DND-41 (cell line): ENCODE measurements around the gene NR6A1.

ENCODE experiments used
- ATAC-seq: fragments of 200-7000 bp; cut with Tn5 transposase; 3 replicates; pipeline ENCODE4 v1.9.1; 2021; ENCODE audit warnings: low read depth; ENCODE audit not compliant: insufficient read depth
- DNase-seq: peaks from one replicate; pipeline ENCODE4 v3.0.0-alpha.2; 2020
- H2AFZ ChIP-seq: 2 replicates; pipeline ENCODE4 v1.6.0; 2012; ENCODE audit warnings: low read depth, low read length
- H3K27ac ChIP-seq: 2 replicates; pipeline ENCODE4 v1.5.1; 2012; ENCODE audit warnings: low read length, inconsistent platforms
- H3K27me3 ChIP-seq: fragments of 200-600 bp; sonication (generic); 2 replicates; pipeline ENCODE4 v1.6.0; 2012; ENCODE audit warnings: low read length, mild to moderate bottlenecking, inconsistent platforms; ENCODE audit not compliant: insufficient read depth, poor library complexity
- H3K36me3 ChIP-seq: 2 replicates; pipeline ENCODE4 v1.5.1; 2012; ENCODE audit warnings: low read length, inconsistent platforms; ENCODE audit not compliant: insufficient read depth
- H3K4me1 ChIP-seq: 2 replicates; pipeline ENCODE4 v1.5.1; 2012; ENCODE audit warnings: mild to moderate bottlenecking, low read length; ENCODE audit not compliant: insufficient read depth
- H3K4me2 ChIP-seq: 2 replicates; pipeline ENCODE4 v1.6.0; 2012; ENCODE audit warnings: mild to moderate bottlenecking, moderate library complexity, low read length, inconsistent platforms; ENCODE audit not compliant: insufficient read depth
- H3K4me3 ChIP-seq, 2 experiments: fragments of 200-600 bp in 1 of 2; shearing (Covaris generic) in 1 of 2; 2 replicates each; pipeline ENCODE4 v1.5.1; 2012 to 2016; ENCODE audit warnings: inconsistent platforms in 2 of 2, low read length in 2 of 2, mild to moderate bottlenecking in 2 of 2, low read depth in 1 of 2, moderate library complexity in 1 of 2
- H3K79me2 ChIP-seq: 2 replicates; pipeline ENCODE4 v1.6.0; 2012; ENCODE audit warnings: low read length, inconsistent platforms; ENCODE audit not compliant: insufficient read depth
- H3K9ac ChIP-seq: 2 replicates; pipeline ENCODE4 v1.6.0; 2012; ENCODE audit warnings: low read depth, mild to moderate bottlenecking, inconsistent platforms, low read length, moderate library complexity
- H3K9me3 ChIP-seq: 2 replicates; pipeline ENCODE4 v1.5.1; 2012; ENCODE audit warnings: low read length, moderate library complexity, mild to moderate bottlenecking, inconsistent platforms; ENCODE audit not compliant: insufficient read depth, severe bottlenecking
- H4K20me1 ChIP-seq: 2 replicates; pipeline ENCODE4 v1.6.0; 2012; ENCODE audit warnings: low read length; ENCODE audit not compliant: insufficient read depth
- EZH2 ChIP-seq: IDR thresholded peaks from 3 replicates; pipeline ENCODE4 v1.6.1; 2012; ENCODE audit warnings: borderline replicate concordance, low read depth, mild to moderate bottlenecking, moderate library complexity, low read length, inconsistent platforms; ENCODE audit not compliant: severe bottlenecking
- TF ChIP-seq, protein P1 (sequence below): IDR thresholded peaks from 2 replicates; pipeline ENCODE4 v1.5.1; 2012; ENCODE audit warnings: borderline replicate concordance, low read length, moderate library complexity, mild to moderate bottlenecking; ENCODE audit not compliant: poor library complexity, severe bottlenecking; ENCODE audit errors: extremely low read depth

NR6A1 gene

GRCh38 chr9:124708633-124709291, 62.3 kb downstream of the NR6A1 start:
- no peak for ATAC-seq
- TF ChIP-seq EZH2: no peak
- TF ChIP-seq, protein P1, sequence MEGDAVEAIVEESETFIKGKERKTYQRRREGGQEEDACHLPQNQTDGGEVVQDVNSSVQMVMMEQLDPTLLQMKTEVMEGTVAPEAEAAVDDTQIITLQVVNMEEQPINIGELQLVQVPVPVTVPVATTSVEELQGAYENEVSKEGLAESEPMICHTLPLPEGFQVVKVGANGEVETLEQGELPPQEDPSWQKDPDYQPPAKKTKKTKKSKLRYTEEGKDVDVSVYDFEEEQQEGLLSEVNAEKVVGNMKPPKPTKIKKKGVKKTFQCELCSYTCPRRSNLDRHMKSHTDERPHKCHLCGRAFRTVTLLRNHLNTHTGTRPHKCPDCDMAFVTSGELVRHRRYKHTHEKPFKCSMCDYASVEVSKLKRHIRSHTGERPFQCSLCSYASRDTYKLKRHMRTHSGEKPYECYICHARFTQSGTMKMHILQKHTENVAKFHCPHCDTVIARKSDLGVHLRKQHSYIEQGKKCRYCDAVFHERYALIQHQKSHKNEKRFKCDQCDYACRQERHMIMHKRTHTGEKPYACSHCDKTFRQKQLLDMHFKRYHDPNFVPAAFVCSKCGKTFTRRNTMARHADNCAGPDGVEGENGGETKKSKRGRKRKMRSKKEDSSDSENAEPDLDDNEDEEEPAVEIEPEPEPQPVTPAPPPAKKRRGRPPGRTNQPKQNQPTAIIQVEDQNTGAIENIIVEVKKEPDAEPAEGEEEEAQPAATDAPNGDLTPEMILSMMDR: no peak
- no peaks in the 10 kb centered on the region for H3K27me3 ChIP-seq
- no peak overlapping the region for H3K4me2 ChIP-seq
- H3K79me2 ChIP-seq: no peaks in the 10 kb centered on the region
- H3K4me3 ChIP-seq: no peak overlapping the region
- peaks cover 4% of the 10 kb centered on the region; the same call in 1 of the 2 replicates for H4K20me1 ChIP-seq
- no peaks in the 10 kb centered on the region for H3K9me3 ChIP-seq
- H3K27ac ChIP-seq: no peak overlapping the region
- no peaks in the 10 kb centered on the region for H3K36me3 ChIP-seq
- H3K4me1 ChIP-seq: peaks cover 7% of the 10 kb centered on the region; the same call in 1 of the 2 replicates
- H2AFZ ChIP-seq: no peak overlapping the region
- no peak overlapping the region for H3K9ac ChIP-seq
- DNase-seq: no peak

- Histone ChIP-seq H3K9me3 (no peaks in the 10 kb centered on the region), H3K27ac (no peak overlapping the region), H4K20me1 (peaks cover 4% of the 10 kb centered on the region; the same call in 1 of the 2 replicates), H3K4me2 (no peak overlapping the region), H3K27me3 (no peaks in the 10 kb centered on the region), H3K9ac (no peak overlapping the region), H3K4me3 (no peak overlapping the region), H3K79me2 (no peaks in the 10 kb centered on the region), H3K4me1 (peaks cover 7% of the 10 kb centered on the region; the same call in 1 of the 2 replicates), H3K36me3 (no peaks in the 10 kb centered on the region), H2AFZ (no peak overlapping the region)
- DNase-seq: no peak
- no peak for TF ChIP-seq EZH2
- TF ChIP-seq, protein P1: no peak
- no peak for ATAC-seq
Observed at GRCh38 chr9:124708074-124708473, 63.0 kb downstream of the NR6A1 start.

GRCh38 chr9:124707666-124708065, 63.4 kb downstream of the NR6A1 start:
- no peak overlapping the region for H3K27ac ChIP-seq

More at GRCh38 chr9:124707666-124708065, 63.4 kb downstream of the NR6A1 start:
- no peak overlapping the region for H3K9ac ChIP-seq
- H3K9me3 ChIP-seq: no peaks in the 10 kb centered on the region
- no peak overlapping the region for H2AFZ ChIP-seq
- H3K4me1 ChIP-seq: peaks cover 7% of the 10 kb centered on the region; the same call in 1 of the 2 replicates
- peaks cover 4% of the 10 kb centered on the region; the same call in 1 of the 2 replicates for H4K20me1 ChIP-seq
- H3K79me2 ChIP-seq: no peaks in the 10 kb centered on the region
- H3K4me3 ChIP-seq: no peak overlapping the region
- no peak overlapping the region for H3K4me2 ChIP-seq
- DNase-seq: no peak
- TF ChIP-seq, protein P1: no peak
- TF ChIP-seq EZH2: no peak
- no peak for ATAC-seq
- peaks cover 1% of the 10 kb centered on the region for H3K36me3 ChIP-seq
- H3K27me3 ChIP-seq: no peaks in the 10 kb centered on the region
